ENCODE results near the gene CLPTM1. TPM values are rescaled to one million over a fixed set of nuclear protein-coding genes. Genes with fewer than 3 reads are reported as not detected.
A peak's percentile ranks its signal among the peaks of the same experiment; 100 is the strongest.

Gene CLPTM1
- total and polyA plus RNA-seq, 4 donors = 35.9 to 130 (median 85.3) TPM

DNA sequence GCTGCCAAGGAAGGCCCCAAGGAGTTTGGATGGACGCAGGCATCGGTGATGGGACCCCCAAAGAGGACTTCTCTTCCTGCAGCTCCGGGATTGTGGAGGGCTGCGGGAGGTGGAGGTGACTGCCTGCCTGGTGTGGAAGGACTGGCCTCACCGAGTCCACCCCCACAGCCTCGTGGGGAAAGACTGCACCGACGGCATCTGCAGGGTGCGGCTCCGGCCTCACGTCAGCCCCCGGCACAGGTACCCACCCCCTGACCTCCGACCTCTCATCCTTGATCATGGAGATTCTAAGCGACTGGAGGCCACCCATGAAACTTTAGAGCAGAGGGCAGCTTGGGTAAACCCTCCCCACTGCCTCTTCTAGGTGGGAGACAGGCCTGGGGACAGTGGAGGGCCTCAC lies 66.8 kb downstream of the CLPTM1 start:
- no peak overlapping the region for H3K9ac ChIP-seq (ENCODE audit: insufficient read depth in 1 of 2, low read length in 2 of 2)
- H3K27me3 ChIP-seq (ENCODE audit: control insufficient read depth in 3 of 3, insufficient read depth in 3 of 3, low read length in 2 of 3) = no peaks in the 10 kb centered on the region
- peaks cover 0 to 18% (median 0%) of the 10 kb centered on the region in 4 donors for H3K36me3 ChIP-seq (ENCODE audit: control insufficient read depth in 4 of 4, insufficient read depth in 4 of 4, low read length in 4 of 4)
- no peaks in the 10 kb centered on the region for H3K4me1 ChIP-seq (ENCODE audit: control insufficient read depth in 5 of 5, insufficient read depth in 5 of 5, low read length in 5 of 5)
- H3K9me3 ChIP-seq (ENCODE audit: control insufficient read depth in 4 of 4, insufficient read depth in 3 of 4, low read length in 3 of 4) = no peaks in the 10 kb centered on the region
- no peak overlapping the region for H3K27ac ChIP-seq (ENCODE audit: low read depth in 1 of 2, low read length in 1 of 2)
- 88 to 91% methylated on average over 14 of the region's 14 CpGs for WGBS, 2 donors
- no peak overlapping the region for H3K4me3 ChIP-seq
- TF ChIP-seq, protein P1, sequence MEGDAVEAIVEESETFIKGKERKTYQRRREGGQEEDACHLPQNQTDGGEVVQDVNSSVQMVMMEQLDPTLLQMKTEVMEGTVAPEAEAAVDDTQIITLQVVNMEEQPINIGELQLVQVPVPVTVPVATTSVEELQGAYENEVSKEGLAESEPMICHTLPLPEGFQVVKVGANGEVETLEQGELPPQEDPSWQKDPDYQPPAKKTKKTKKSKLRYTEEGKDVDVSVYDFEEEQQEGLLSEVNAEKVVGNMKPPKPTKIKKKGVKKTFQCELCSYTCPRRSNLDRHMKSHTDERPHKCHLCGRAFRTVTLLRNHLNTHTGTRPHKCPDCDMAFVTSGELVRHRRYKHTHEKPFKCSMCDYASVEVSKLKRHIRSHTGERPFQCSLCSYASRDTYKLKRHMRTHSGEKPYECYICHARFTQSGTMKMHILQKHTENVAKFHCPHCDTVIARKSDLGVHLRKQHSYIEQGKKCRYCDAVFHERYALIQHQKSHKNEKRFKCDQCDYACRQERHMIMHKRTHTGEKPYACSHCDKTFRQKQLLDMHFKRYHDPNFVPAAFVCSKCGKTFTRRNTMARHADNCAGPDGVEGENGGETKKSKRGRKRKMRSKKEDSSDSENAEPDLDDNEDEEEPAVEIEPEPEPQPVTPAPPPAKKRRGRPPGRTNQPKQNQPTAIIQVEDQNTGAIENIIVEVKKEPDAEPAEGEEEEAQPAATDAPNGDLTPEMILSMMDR (IDR thresholded peaks at IDR 0.05; ENCODE audit: control extremely low read depth, extremely low read depth) = no peak
- DNase-seq (no peak), ATAC-seq (ENCODE audit: insufficient read depth, low FRiP score) (no peak)

DNA sequence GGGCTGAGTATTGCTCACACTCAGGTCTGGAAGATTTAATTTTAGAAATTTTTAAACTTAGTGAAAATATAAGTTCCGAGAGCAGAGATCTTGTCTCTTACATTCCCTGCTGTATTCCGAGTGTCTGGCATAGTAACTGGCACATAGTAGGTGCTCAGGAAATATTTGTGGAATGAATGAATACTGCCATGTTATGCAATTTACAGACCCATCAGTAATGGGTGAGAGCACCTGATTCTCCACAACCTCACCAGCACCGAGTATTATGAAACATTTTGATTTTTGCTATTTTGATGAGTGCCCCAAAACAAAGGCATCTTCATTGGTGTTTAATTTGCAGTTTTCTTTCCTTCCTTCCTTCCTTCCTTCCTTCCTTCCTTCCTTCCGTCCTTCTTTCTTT lies 67.9 kb downstream of the CLPTM1 start:
- Histone ChIP-seq H3K27ac (ENCODE audit: low read depth in 1 of 2, low read length in 1 of 2) (no peak overlapping the region), H3K4me3 (no peak overlapping the region), H3K27me3 (ENCODE audit: control insufficient read depth in 3 of 3, insufficient read depth in 3 of 3, low read length in 2 of 3) (no peaks in the 10 kb centered on the region), H3K36me3 (ENCODE audit: control insufficient read depth in 4 of 4, insufficient read depth in 4 of 4, low read length in 4 of 4) (peaks cover 0 to 22% (median 0%) of the 10 kb centered on the region in 4 donors), H3K9me3 (ENCODE audit: control insufficient read depth in 4 of 4, insufficient read depth in 3 of 4, low read length in 3 of 4) (no peaks in the 10 kb centered on the region), H3K9ac (ENCODE audit: insufficient read depth in 1 of 2, low read length in 2 of 2) (no peak overlapping the region), H3K4me1 (ENCODE audit: control insufficient read depth in 5 of 5, insufficient read depth in 5 of 5, low read length in 5 of 5) (no peaks in the 10 kb centered on the region)
- TF ChIP-seq, protein P1 (IDR thresholded peaks at IDR 0.05; ENCODE audit: control extremely low read depth, extremely low read depth) = no peak
- ATAC-seq (ENCODE audit: insufficient read depth, low FRiP score) (no peak), DNase-seq (no peak)
- 88 to 89% methylated on average over 4 of the region's 4 CpGs for WGBS, 2 donors

DNA sequence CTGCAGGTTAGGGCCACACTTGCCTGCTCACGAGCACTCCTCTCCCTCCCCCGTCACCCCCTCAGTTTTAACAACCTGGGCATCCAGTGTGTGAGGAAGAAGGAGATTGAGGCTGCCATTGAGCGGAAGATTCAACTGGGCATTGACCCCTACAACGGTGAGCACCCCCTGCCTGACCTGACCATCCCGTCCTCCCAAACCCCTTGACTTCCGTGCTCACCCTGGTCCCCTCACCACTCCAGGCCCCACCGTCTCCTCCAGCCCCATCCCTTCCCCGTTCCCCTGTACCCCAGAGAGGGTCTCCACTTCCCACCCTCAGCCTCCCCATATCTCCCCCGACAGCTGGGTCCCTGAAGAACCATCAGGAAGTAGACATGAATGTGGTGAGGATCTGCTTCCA lies 70.1 kb downstream of the CLPTM1 start:
- H3K4me1 ChIP-seq (ENCODE audit: control insufficient read depth in 5 of 5, insufficient read depth in 5 of 5, low read length in 5 of 5) = no peaks in the 10 kb centered on the region
- no peak for ATAC-seq (ENCODE audit: insufficient read depth, low FRiP score)
- no peak overlapping the region for H3K4me3 ChIP-seq
- no peaks in the 10 kb centered on the region for H3K27me3 ChIP-seq (ENCODE audit: control insufficient read depth in 3 of 3, insufficient read depth in 3 of 3, low read length in 2 of 3)
- TF ChIP-seq, protein P1 (IDR thresholded peaks at IDR 0.05; ENCODE audit: control extremely low read depth, extremely low read depth) = no peak
- H3K9ac ChIP-seq (ENCODE audit: insufficient read depth in 1 of 2, low read length in 2 of 2) = peak overlapping the region in 1 of 2 donors; percentile 13
- no peak for DNase-seq
- WGBS, 2 donors = 94 to 95% methylated on average over 9 of the region's 9 CpGs
- H3K27ac ChIP-seq (ENCODE audit: low read depth in 1 of 2, low read length in 1 of 2) = no peak overlapping the region
- H3K36me3 ChIP-seq (ENCODE audit: control insufficient read depth in 4 of 4, insufficient read depth in 4 of 4, low read length in 4 of 4) = peaks cover 0 to 30% (median 1%) of the 10 kb centered on the region in 4 donors
- no peaks in the 10 kb centered on the region for H3K9me3 ChIP-seq (ENCODE audit: control insufficient read depth in 4 of 4, insufficient read depth in 3 of 4, low read length in 3 of 4)

DNA sequence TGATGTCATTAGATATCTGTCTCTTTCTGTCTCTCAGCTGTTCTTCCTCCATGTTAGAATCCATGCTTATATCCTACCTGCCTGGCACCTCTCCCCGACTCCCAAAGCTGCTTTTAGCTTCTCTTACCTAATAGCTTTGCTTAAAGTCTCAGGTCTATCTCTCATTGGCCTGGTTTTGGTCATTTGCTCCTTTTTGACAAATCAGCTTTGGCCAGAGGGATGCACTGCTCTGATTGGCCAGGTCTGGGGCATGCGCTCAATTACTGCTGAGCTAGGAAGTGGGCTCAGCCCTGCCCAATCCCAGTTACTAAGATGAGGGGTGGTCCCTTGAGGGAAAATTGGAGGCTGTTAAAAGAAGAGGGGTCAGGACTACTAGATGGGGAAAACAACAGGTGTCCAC lies 72.2 kb downstream of the CLPTM1 start:
- H3K27me3 ChIP-seq (ENCODE audit: control insufficient read depth in 3 of 3, insufficient read depth in 3 of 3, low read length in 2 of 3) = no peaks in the 10 kb centered on the region
- H3K36me3 ChIP-seq (ENCODE audit: control insufficient read depth in 4 of 4, insufficient read depth in 4 of 4, low read length in 4 of 4) = peaks cover 0 to 30% (median 3%) of the 10 kb centered on the region in 4 donors
- no peak overlapping the region for H3K4me3 ChIP-seq
- no peaks in the 10 kb centered on the region for H3K4me1 ChIP-seq (ENCODE audit: control insufficient read depth in 5 of 5, insufficient read depth in 5 of 5, low read length in 5 of 5)
- H3K27ac ChIP-seq (ENCODE audit: low read depth in 1 of 2, low read length in 1 of 2) = no peak overlapping the region
- whole genome bisulfite sequencing, 2 donors = 95 to 100% methylated on average over 2 of the region's 2 CpGs
- H3K9ac ChIP-seq (ENCODE audit: insufficient read depth in 1 of 2, low read length in 2 of 2) = no peak overlapping the region
- TF ChIP-seq, protein P1 (IDR thresholded peaks at IDR 0.05; ENCODE audit: control extremely low read depth, extremely low read depth) = no peak
- no peaks in the 10 kb centered on the region for H3K9me3 ChIP-seq (ENCODE audit: control insufficient read depth in 4 of 4, insufficient read depth in 3 of 4, low read length in 3 of 4)
- DNase-seq (no peak), ATAC-seq (ENCODE audit: insufficient read depth, low FRiP score) (no peak)

All from lung (tissue), 12 donors.